Measurements from ENCODE around the gene GRIK4.
"Not testable (repeated sequence)": the region's sequence is repeated elsewhere in the genome, so short reads cannot be mapped to it uniquely, and the experiment has no call there.

GRIK4 gene

GRCh38 chr11:120511116-120511819, at the start of gene GRIK4:
GRIK4 (plus strand) TSS chr11:120511748; CDS start chr11:120660319, 148,571 bp downstream.
- peak; percentile 67 for DNase-seq

GRCh38 chr11:120462825-120463224, 48.7 kb upstream of the GRIK4 start:
- DNase-seq, result no peak

GRCh38 chr11:120465921-120466534, 45.5 kb upstream of the GRIK4 start:
- no peak for DNase-seq

- peak; percentile 28 for DNase-seq
These were observed 43.9 kb upstream of the GRIK4 start for GRCh38 chr11:120467627-120468026.

GRCh38 chr11:120471131-120471530, 40.4 kb upstream of the GRIK4 start:
- peak; percentile 91 for DNase-seq

GRCh38 chr11:120471994-120472393, 39.6 kb upstream of the GRIK4 start:
- DNase-seq, result no peak

- DNase-seq, result no peak
These were observed 38.0 kb upstream of the GRIK4 start for GRCh38 chr11:120473503-120473902.

- DNase-seq, result no peak
These were observed 29.4 kb upstream of the GRIK4 start for GRCh38 chr11:120482149-120482548.

GRCh38 chr11:120484722-120485121, 26.8 kb upstream of the GRIK4 start:
- DNase-seq, result no peak

- no peak for DNase-seq
These were observed 25.4 kb upstream of the GRIK4 start for GRCh38 chr11:120486138-120486537.

GRCh38 chr11:120489799-120490198, 21.7 kb upstream of the GRIK4 start:
- no peak for DNase-seq

- DNase-seq, result no peak
These were observed 19.1 kb upstream of the GRIK4 start for GRCh38 chr11:120492486-120492885.

- DNase-seq, result no peak
These were observed 17.0 kb upstream of the GRIK4 start for GRCh38 chr11:120494595-120494994.

GRCh38 chr11:120499088-120499487, 12.5 kb upstream of the GRIK4 start:
- DNase-seq, result no peak

GRCh38 chr11:120499859-120500258, 11.7 kb upstream of the GRIK4 start:
- no peak for DNase-seq

GRCh38 chr11:120500414-120501071, 11.0 kb upstream of the GRIK4 start:
- no peak for DNase-seq

- no peak for DNase-seq
These were observed 10.1 kb upstream of the GRIK4 start for GRCh38 chr11:120501440-120501839.

GRCh38 chr11:120501976-120502755, 9.4 kb upstream of the GRIK4 start:
- DNase-seq, result no peak

- not testable (repeated sequence) for DNase-seq
These were observed 8.0 kb upstream of the GRIK4 start for GRCh38 chr11:120503529-120503928.

GRCh38 chr11:120505801-120506425, 5.6 kb upstream of the GRIK4 start:
- DNase-seq, result no peak

GRCh38 chr11:120509346-120510053, 2.0 kb upstream of the GRIK4 start:
- DNase-seq, result no peak

All from HCEC 1CT (cell line).